Stimulated activated CD8-positive, alpha-beta memory T cell treated with anti-CD3 and anti-CD28 coated beads, Interleukin-2, amount 100 ng/mL, for 48 hours (primary cell): Measurements from ENCODE around the gene MAPK12.

Source experiments
- DNase-seq, 2 donors: peaks; one replicate each; pipeline ENCODE4 v3.0.0-alpha.2; 2020; ENCODE audit warnings: low read depth in 2 of 2

The MAPK12 gene

GRCh38 chr22:50268655-50269113, 7.2 kb upstream of the MAPK12 start:
- DNase-seq = no peak

GRCh38 chr22:50267591-50268390, 6.3 kb upstream of the MAPK12 start:
- DNase-seq = peak; percentile 44 to 54

GRCh38 chr22:50266994-50267393, 5.5 kb upstream of the MAPK12 start:
- DNase-seq = no peak

GRCh38 chr22:50264946-50265669, 3.6 kb upstream of the MAPK12 start:
- DNase-seq = no peak

- no peak for DNase-seq
These were observed 2.7 kb upstream of the MAPK12 start for GRCh38 chr22:50264104-50264745.

- no peak for DNase-seq
These were observed 1.6 kb upstream of the MAPK12 start for GRCh38 chr22:50262973-50263617.

- no peak for DNase-seq
These were observed 1.0 kb upstream of the MAPK12 start for GRCh38 chr22:50262460-50262911.

- no peak for DNase-seq
These were observed 475 bp downstream of the MAPK12 start for GRCh38 chr22:50260801-50261614.

GRCh38 chr22:50260434-50260800, 1.1 kb downstream of the MAPK12 start:
- DNase-seq = no peak

- DNase-seq = no peak
These were observed 2.2 kb downstream of the MAPK12 start for GRCh38 chr22:50259302-50259701.

GRCh38 chr22:50258361-50259292, 2.9 kb downstream of the MAPK12 start:
- no peak for DNase-seq

GRCh38 chr22:50257451-50258360, 3.8 kb downstream of the MAPK12 start:
- no peak for DNase-seq

- DNase-seq = no peak
These were observed 4.4 kb downstream of the MAPK12 start for GRCh38 chr22:50257041-50257440.

GRCh38 chr22:50256258-50256862, 5.1 kb downstream of the MAPK12 start:
- no peak for DNase-seq

GRCh38 chr22:50255607-50256006, 5.9 kb downstream of the MAPK12 start:
- no peak for DNase-seq

- no peak for DNase-seq
These were observed 6.4 kb downstream of the MAPK12 start for GRCh38 chr22:50255099-50255498.

- no peak for DNase-seq
These were observed 7.5 kb downstream of the MAPK12 start for GRCh38 chr22:50253941-50254340.
